HG03520 (cell line): ENCODE measurements around the gene SUFU.
"Not testable (repeated sequence)": the region's sequence is repeated elsewhere in the genome, so short reads cannot be mapped to it uniquely, and the experiment has no call there.

Experiments
- ATAC-seq: cut with Tn5 transposase; IDR thresholded peaks from one replicate; pipeline ENCODE4 v1.9.1; 2021; ENCODE audit warnings: mild to moderate bottlenecking, moderate library complexity; ENCODE audit not compliant: unreplicated experiment

The SUFU gene

GRCh38 chr10:102479651-102480050, 24.1 kb upstream of the SUFU start:
- ATAC-seq = no peak

- no peak for ATAC-seq
Measured at GRCh38 chr10:102480396-102480795, 23.4 kb upstream of the SUFU start.

DNA sequence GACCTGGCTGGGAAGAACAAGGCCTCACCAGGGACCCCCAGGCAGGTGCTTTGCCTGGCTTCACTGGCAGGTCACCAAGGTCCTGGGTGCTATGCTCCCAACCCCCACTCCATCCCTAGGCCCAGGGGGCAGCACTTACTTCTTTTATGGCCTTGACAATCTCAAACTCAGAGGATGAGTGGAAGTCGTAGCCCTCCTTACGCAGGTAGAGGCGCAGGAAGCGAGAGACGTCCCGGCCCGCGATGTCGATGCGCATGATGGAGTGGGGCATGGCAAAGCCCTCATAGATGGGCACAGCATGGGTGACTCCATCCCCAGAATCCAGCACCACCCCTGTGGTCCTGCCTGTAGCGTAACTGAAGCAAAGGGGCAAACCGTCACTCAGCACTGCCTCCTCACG, 19.8 kb upstream of the SUFU start:
- ATAC-seq = no peak

DNA sequence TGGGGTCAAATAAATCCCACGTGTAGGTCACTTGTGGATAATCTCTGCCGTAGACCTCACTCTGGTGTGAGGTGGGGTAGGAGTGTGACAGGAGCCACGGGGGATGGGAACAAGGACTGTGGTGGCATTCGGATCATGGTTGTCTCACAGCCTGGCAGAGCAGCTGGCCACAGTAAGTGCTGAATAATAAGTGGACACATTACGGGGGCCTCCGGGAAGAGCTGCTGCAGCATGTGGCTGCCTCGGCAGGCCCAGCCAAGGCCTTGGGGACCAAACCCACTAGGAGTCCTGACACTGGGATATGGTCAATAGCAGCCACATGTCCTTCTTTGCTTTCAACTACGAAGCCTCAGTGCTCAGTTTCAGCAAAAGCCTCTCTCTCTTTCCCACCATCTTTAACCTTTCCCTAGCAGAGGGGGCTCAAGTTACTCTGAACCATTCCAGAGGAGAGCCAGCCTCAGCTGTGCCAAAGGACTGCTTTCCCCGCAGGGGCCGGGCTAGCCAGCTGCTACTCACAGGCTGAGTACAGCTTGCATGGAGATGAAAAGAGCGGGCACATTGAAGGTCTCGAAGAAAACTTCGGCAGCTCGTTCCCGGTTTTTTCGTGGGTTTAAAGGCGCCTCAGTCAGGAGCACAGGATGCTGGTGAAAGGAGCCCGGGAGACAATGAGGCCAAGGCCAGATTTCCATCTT, 18.5 kb upstream of the SUFU start:
- no peak for ATAC-seq

GRCh38 chr10:102491136-102491535, 12.6 kb upstream of the SUFU start:
- no peak for ATAC-seq

- ATAC-seq = no peak
Measured at GRCh38 chr10:102492344-102492939, 11.3 kb upstream of the SUFU start.

DNA sequence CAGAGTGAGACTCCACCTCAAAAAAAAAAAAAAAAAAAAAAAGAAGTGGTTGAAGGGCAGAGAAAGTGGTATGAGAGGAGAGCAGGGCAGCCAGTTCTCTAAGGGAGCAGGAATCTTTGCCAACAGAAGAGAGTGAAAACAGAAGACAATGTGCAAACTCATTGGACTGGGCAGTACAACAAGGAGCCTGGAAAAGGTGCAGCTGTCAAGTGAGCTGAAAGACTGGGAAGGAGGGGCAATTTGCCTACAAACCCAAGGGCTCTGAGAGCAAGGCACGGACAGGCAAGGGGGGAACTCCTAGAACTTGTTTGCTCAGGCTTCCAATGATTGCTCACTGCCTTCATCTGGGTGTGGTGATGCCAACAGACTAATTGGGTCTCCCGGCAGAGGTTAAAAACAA, 10.8 kb upstream of the SUFU start:
- ATAC-seq = no peak

DNA sequence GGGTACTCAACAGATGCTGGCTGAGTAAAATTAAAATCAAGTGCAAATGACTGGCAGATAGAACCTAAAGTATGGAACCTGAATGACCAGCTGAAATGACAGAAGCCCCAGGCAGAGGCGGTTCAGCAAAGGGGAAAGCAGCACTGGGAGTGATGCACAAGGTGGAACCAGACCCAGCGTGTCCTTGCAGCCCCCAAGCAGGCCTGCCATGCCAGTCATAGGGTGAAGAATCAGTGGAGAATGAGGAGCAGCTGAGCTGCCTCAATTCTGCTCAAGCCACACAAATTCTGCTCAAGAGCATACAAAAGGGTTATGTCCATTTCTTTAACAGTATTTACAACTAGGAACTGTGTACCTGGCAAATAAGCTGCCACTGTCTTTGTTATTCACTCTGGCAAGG, 10.0 kb upstream of the SUFU start:
- no peak for ATAC-seq

- ATAC-seq = no peak
Measured at GRCh38 chr10:102497545-102497944, 6.2 kb upstream of the SUFU start.

DNA sequence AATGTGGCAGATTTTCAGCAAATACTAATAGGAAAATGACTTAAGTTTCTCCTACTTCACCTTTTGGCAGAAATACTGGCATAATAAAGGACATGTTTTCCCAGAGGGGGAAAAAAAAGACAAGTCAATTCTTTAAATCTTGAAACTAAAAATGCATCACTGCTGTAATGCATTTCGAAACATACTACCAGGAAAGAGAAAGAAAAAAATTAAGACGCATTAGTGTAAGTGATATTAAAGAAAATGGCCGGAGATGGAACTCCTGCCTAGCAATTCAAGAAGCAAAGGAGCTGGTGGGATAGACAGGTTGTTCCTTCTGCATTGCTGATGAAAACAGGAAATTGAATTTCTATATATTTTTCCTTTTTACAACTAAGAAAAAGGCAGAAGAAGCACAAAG, 4.4 kb upstream of the SUFU start:
- ATAC-seq = no peak

DNA sequence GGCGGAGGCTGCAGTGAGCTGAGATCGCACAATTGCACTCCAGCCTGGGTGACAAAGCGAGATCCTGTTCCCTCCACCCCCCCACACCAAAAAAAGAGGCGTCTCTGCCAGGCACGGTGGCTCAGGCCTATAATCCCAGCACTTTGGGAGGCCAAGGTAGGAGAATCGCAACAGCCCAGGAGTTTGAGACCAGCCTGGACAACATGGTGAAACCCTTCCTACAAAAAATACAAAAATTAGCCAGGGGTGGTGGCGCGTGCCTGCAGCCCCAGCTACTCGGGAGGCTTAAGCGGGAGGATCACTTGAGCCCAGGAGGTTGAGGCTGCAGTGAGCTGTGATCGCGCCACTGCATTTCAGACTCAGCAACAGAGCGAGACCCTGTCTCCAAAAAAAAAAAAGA, 3.1 kb upstream of the SUFU start:
- not testable (repeated sequence) for ATAC-seq

DNA sequence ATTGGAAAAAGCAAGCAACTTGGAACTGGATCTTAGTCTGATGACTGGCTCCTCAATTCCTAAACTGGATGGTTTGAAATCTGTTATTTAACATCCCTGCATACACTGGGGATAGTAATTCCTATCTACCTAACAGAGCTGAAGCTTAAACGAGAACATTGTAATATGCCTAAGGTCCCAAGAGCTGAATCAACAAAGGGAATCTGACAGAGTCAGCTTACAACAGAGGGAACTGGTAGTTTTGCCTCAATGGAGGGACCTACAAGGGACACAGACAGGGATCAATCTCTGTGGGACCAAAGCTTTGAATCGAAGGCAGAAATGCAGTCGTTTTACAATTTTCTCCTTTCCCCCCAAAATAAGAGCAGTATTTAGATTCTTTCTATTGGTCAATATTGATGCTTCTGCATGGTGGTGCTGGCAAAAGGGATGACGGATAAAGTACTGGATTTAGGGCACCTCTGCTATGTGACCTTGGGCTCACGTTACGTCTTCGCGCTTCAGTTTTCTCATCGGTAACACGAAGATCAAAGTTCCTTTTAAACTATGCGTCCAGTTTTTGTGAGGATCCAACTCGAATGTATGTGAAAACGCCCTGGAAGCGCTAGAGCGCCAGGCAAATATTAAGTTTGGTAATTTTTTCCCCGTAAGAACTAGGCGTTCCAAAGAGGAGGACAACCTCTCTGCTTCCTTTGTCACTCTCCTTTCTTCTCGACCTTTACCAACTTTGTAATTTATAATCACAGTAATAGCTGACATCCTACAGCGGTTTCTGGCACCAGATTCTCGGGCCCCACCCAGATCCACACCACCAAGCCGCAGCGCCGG, 2.4 kb upstream of the SUFU start:
- no peak for ATAC-seq

- peak; percentile 62 for ATAC-seq
Measured at GRCh38 chr10:102502029-102502336, 1.8 kb upstream of the SUFU start.

GRCh38 chr10:102502337-102503151, 1.2 kb upstream of the SUFU start, which contains the start of gene ACTR1A:
TSS of gene ACTR1A (minus strand) at chr10:102502712. CDS start at chr10:102502647, 65 bp downstream.
- peak; percentile 41 for ATAC-seq

DNA sequence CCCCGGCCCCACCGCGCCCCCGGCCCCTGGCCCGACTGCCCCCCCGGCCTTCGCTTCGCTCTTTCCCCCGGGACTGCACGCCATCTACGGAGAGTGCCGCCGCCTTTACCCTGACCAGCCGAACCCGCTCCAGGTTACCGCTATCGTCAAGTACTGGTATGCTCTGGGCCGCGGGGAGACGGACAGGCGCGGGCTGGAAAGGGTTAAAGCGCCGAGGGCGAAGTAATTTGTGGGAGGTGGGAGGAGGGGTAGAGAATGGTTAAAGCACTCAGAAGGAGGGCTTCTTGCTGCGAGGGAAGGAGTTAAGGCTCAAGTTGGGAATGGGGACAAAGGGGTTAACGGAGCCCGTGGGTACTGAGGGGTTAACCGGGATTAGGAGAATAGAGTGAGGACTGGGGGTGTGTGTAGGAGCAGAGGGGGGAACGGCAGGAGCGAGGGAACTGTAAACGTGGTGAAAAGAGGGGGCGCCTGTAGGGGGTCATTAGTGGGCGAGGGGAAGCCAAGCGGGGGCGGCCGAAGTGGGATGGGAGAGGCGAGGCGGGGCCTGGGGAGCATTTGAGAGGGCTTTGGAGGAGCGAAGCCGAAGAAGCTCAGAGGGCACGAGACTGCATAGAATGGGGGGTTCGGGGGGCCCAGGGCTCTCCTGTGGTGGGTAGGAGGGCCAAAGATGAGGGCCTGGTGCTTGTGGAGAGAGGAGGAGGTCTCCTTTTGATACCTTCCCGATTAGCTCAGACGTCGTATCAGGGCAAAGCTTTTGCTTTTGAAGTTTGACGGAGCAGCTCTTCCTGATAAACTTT, 605 bp downstream of the SUFU start:
- ATAC-seq = no peak

DNA sequence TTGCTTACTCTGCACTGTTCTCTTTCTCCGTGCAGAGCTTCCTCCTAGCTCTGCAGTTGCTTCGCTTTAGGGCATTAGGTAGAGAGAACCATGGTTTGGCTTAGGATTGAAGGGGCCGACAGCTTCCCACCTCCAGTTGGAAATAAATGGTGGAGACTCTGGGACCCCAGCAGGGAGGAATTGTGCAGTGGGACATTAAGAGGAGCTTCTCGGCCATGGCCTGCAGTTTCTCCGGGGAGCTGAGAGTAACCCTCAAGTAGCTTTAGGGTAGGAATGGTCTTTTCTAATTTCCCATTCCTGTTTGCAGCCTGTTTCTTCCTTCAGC, 1.2 kb downstream of the SUFU start:
- no peak for ATAC-seq

- no peak for ATAC-seq
Measured at GRCh38 chr10:102505462-102506115, 1.8 kb downstream of the SUFU start.

- no peak for ATAC-seq
Measured at GRCh38 chr10:102507521-102507920, 3.7 kb downstream of the SUFU start.

DNA sequence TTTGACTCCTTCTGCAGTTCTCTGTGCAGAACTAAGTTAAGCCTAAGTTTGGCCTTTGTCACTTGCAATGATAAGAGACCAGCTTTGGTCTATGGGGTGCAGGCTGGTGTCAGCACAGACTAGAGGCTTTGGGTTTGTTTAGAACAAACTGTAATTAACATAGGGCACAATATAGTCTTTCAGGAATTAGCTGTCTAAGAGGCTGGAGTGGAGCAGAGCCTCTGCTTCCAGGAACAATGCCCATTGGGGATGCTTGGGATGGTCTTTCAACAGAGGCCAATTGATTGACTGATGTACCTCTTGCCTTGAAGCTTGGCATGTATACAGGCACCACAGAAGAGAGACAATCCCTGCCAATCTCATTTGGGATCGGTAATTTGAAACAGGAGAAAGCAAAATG, 4.7 kb downstream of the SUFU start:
- ATAC-seq = no peak

DNA sequence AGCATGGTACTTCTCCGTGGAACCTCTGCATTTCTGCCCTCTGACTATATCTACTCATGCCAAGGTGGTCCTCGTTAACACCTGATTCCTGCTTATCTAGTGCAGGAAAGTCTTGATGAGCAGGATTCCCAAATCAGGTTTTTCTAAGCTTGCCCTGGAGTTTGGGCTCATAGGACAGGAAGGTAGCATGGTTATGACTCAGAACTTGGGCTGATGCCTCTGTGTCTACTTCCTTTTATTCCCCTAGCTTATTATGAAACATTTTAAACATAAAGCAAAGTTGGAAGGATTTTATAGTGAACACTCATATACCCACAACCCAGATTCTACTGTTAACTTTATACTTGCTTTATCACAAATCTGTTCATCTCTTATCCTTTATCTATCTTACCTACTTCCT, 5.6 kb downstream of the SUFU start:
- ATAC-seq = no peak
